ENCODE results near the gene PCDHA13.

- TF ChIP-seq POLR2A (IDR thresholded peaks at IDR 0.05) (no peak), CTCF (IDR thresholded peaks at IDR 0.05 in 8 of 11, conservative IDR thresholded peaks at IDR 0.05 in 3 of 11) (no peak)
These were observed 46.1 kb upstream of the PCDHA13 start for GRCh38 chr5:140835622-140836510.
